ENCODE data around the gene TNFRSF9. TPM values are rescaled to one million over a fixed set of nuclear protein-coding genes. Genes with fewer than 3 reads are reported as not detected.

Gene TNFRSF9
- total and polyA plus RNA-seq, 9 of the 15 experiments (the other 6 are each of a cell fraction or from before 2014, with no cell fraction given), result 0.04 to 0.29 (median 0.08) TPM; not detected in 1

DNA sequence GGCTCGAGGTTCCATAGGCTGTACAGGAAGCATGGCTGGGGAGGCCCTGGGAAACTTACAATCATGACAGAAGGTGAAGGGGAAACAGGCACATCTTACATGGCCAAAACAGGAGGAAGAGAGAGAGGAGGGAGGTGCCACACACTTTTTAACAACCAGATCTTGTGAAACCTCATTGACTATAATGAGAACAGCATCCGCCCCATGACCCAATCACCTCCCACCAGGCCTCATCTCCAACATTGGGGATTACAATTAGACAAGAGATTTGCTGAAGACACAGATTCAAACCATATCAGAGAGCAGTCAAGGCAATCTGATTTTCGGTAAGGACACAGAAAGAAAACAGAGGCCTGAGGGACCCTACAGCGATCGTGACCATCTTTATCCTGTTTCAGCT is 41.7 kb downstream of the TNFRSF9 start:
- POLR2A ChIA-PET, result interaction anchor here (1.1 kb wide), 1 partner anchor 226 kb away, joined by 3 read pairs; no protein-coding TSS in a partner anchor
- H3K27me3 ChIP-seq (ENCODE audit: control insufficient read depth in 2 of 2, insufficient read depth in 2 of 2, low read length in 2 of 2), result peaks cover 3 to 23% of the 10 kb centered on the region in 2 experiments; a peak in 4 of 5 replicates
- in situ Hi-C loops (cut with MboI), result no loop called here
- no peaks in the 10 kb centered on the region for H3K9me3 ChIP-seq (replicated peaks; ENCODE audit: control insufficient read depth, insufficient read depth, low read depth, low read length)
- ATAC-seq, result no peak
- FAIRE-seq, result no peak
- no peaks in the 10 kb centered on the region for H4K20me1 ChIP-seq (replicated peaks; ENCODE audit: control insufficient read depth, insufficient read depth, low read length)
- intact Hi-C loops (cut with micrococcal nuclease), result no loop called here
- no TSS peak for BruUV-seq (replicated peaks)
- no peak overlapping the region for H3K27ac ChIP-seq (ENCODE audit: extremely low read depth, low read depth, low read length)
- peaks cover 0 to 3% of the 10 kb centered on the region in 2 experiments; a peak in 3 of 5 replicates for H3K4me1 ChIP-seq (replicated peaks in 1 of 2; ENCODE audit: control insufficient read depth in 2 of 2, insufficient read depth in 2 of 2, low read length in 2 of 2)
- WGBS (ENCODE audit: insufficient coverage, low coverage, missing lambda C conversion rate), result 34% methylated on average over 5 of the region's 5 CpGs
- no peak overlapping the region for H3K4me3 ChIP-seq
- no peak overlapping the region for H3K9ac ChIP-seq (ENCODE audit: insufficient read depth in 1 of 2, low read depth in 2 of 2, low read length in 2 of 2)
- H3K4me2 ChIP-seq (ENCODE audit: insufficient read depth, low read length), result no peak overlapping the region
- CTCF ChIA-PET (ENCODE audit: low intra/inter-chr PET ratio), result interaction anchor here (1.5 kb wide), 1 partner anchor 229 kb away, joined by 4 read pairs; no protein-coding TSS in a partner anchor
- no peak overlapping the region for H2AFZ ChIP-seq (ENCODE audit: low read depth, low read length)
- DNase-seq (ENCODE audit: extremely low read depth in 1 of 4, low spot score in 3 of 4), result no peak
- TF ChIP-seq KDM1A (IDR thresholded peaks at IDR 0.05) (peak in 1 of 2 experiments; percentile 24; a peak in 1 of 4 replicates), CBFA2T3 (IDR thresholded peaks at IDR 0.05) (0 out of 2 replicates have a peak, but pooled peaks have one; percentile 5), HDAC8 (tag; IDR thresholded peaks at IDR 0.05) (no peak)
- no peaks in the 10 kb centered on the region for H3K9me1 ChIP-seq (ENCODE audit: control insufficient read depth, insufficient read depth, low read length)
- no peaks in the 10 kb centered on the region for H3K36me3 ChIP-seq (ENCODE audit: control insufficient read depth, insufficient read depth, low read length)
- no peaks in the 10 kb centered on the region for H3K79me2 ChIP-seq (ENCODE audit: control insufficient read depth, insufficient read depth, low read length)

DNA sequence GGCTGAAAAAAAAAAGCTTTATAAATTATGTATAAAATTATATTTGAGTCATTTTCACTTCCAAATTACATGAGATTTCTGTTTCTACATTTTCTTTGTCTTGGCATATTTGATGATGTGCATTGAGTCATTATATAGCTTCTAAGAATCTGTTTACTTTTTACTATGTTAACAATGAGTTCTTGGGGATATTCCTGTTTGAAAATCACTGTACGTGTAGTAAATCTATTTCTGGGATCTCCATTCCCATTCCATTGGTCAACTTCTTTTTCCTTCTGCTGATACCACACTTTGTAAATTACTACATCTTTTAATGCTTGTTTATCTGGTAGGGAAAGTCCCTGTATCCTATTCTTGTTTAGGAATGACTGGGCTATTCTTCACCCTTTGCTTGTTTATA is 43.6 kb downstream of the TNFRSF9 start:
- no peak for DNase-seq (ENCODE audit: extremely low read depth in 1 of 4, low spot score in 3 of 4)
- H3K9ac ChIP-seq (ENCODE audit: insufficient read depth in 1 of 2, low read depth in 2 of 2, low read length in 2 of 2), result no peak overlapping the region
- H2AFZ ChIP-seq (ENCODE audit: low read depth, low read length), result no peak overlapping the region
- H3K4me3 ChIP-seq, result no peak overlapping the region
- H4K20me1 ChIP-seq (replicated peaks; ENCODE audit: control insufficient read depth, insufficient read depth, low read length), result no peaks in the 10 kb centered on the region
- no peaks in the 10 kb centered on the region for H3K79me2 ChIP-seq (ENCODE audit: control insufficient read depth, insufficient read depth, low read length)
- intact Hi-C loops (cut with micrococcal nuclease) (no loop called here), in situ Hi-C loops (cut with MboI) (no loop called here)
- H3K9me1 ChIP-seq (ENCODE audit: control insufficient read depth, insufficient read depth, low read length), result no peaks in the 10 kb centered on the region
- no peaks in the 10 kb centered on the region for H3K36me3 ChIP-seq (ENCODE audit: control insufficient read depth, insufficient read depth, low read length)
- 0% methylated on average over 1 of the region's 1 CpG for WGBS (ENCODE audit: insufficient coverage, low coverage, missing lambda C conversion rate)
- no TSS peak for BruUV-seq (replicated peaks)
- TF ChIP-seq, protein P1, sequence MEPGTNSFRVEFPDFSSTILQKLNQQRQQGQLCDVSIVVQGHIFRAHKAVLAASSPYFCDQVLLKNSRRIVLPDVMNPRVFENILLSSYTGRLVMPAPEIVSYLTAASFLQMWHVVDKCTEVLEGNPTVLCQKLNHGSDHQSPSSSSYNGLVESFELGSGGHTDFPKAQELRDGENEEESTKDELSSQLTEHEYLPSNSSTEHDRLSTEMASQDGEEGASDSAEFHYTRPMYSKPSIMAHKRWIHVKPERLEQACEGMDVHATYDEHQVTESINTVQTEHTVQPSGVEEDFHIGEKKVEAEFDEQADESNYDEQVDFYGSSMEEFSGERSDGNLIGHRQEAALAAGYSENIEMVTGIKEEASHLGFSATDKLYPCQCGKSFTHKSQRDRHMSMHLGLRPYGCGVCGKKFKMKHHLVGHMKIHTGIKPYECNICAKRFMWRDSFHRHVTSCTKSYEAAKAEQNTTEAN (CRISPR knock-in tag; IDR thresholded peaks at IDR 0.05), result no peak
- no peak for TF ChIP-seq ZNF197 (CRISPR knock-in tag; IDR thresholded peaks at IDR 0.05; ENCODE audit: low read depth)
- TF ChIP-seq ZNF79 (CRISPR knock-in tag; IDR thresholded peaks at IDR 0.05; ENCODE audit: low read depth), result no peak
- no peaks in the 10 kb centered on the region for H3K9me3 ChIP-seq (replicated peaks; ENCODE audit: control insufficient read depth, insufficient read depth, low read depth, low read length)
- H3K27me3 ChIP-seq (ENCODE audit: control insufficient read depth in 2 of 2, insufficient read depth in 2 of 2, low read length in 2 of 2), result peaks cover 17 to 40% of the 10 kb centered on the region in 2 experiments; a peak in 4 of 5 replicates
- ATAC-seq, result no peak
- ChIA-PET CTCF (ENCODE audit: low intra/inter-chr PET ratio) (no interaction called here), POLR2A (no interaction called here)
- no peak overlapping the region for H3K27ac ChIP-seq (ENCODE audit: extremely low read depth, low read depth, low read length)
- no peak overlapping the region for H3K4me2 ChIP-seq (ENCODE audit: insufficient read depth, low read length)
- peaks cover 0 to 3% of the 10 kb centered on the region in 2 experiments; a peak in 1 of 5 replicates for H3K4me1 ChIP-seq (replicated peaks in 1 of 2; ENCODE audit: control insufficient read depth in 2 of 2, insufficient read depth in 2 of 2, low read length in 2 of 2)
- no peak for FAIRE-seq

All from K562 (cell line).